Caco-2 (cell line): ENCODE results near the gene ATF6. TPM values are rescaled to one million over a fixed set of nuclear protein-coding genes. Genes with fewer than 3 reads are reported as not detected.

Experiments
- BruUV-seq: library from RNA; stranded (reverse); fragments of 400-500 nt; replicated peaks from 2 replicates; lab custom pipeline; 2021; lab: Mats Ljungman, UMichigan
- CTCF ChIA-PET: fragments of 300-600 bp; sonication (Branson Sonifier 250); formaldehyde crosslinking; loops from one replicate; lab custom pipeline; 2022; ENCODE audit warnings: antibody characterized with exemption; lab: Charles Lee
- POLR2A ChIA-PET: fragments of 300-600 bp; sonication (Branson Sonifier 250); formaldehyde crosslinking; loops from one replicate; lab custom pipeline; 2022; ENCODE audit warnings: antibody characterized with exemption; lab: Charles Lee
- DNase-seq, 2 experiments: peaks; one replicate each; pipeline versions ENCODE4 v3.0.0 to v3.0.0-alpha.2; 2020 to 2022
- H3K27me3 ChIP-seq: replicated peaks from 2 replicates; pipeline ENCODE4 v1.6.0; 2011; ENCODE audit warnings: low read length; ENCODE audit not compliant: control insufficient read depth, insufficient read depth
- H3K36me3 ChIP-seq: 2 replicates; pipeline ENCODE4 v1.5.1; 2011; ENCODE audit warnings: low read length; ENCODE audit not compliant: control insufficient read depth, insufficient read depth
- H3K4me1 ChIP-seq: fragments of 250-450 bp; sonication (Bioruptor Pico); 2 replicates; pipeline ENCODE4 v1.5.1; 2020; ENCODE audit warnings: mild to moderate bottlenecking
- H3K4me3 ChIP-seq: 2 replicates; pipeline ENCODE4 v1.5.1; 2011; ENCODE audit warnings: low read depth, mild to moderate bottlenecking, control low read depth, low read length
- H3K9me3 ChIP-seq: fragments of 250-450 bp; sonication (Bioruptor Pico); 2 replicates; pipeline ENCODE4 v1.5.1; 2020; ENCODE audit warnings: mild to moderate bottlenecking, moderate library complexity
- H3K27ac Mint-ChIP-seq: one replicate; pipeline ENCODE4 v1.8.0; 2022; ENCODE audit warnings: mixed read lengths; ENCODE audit not compliant: unreplicated experiment
- H3K27me3 Mint-ChIP-seq: one replicate; pipeline ENCODE4 v1.8.0; 2022; ENCODE audit warnings: mixed read lengths; ENCODE audit not compliant: insufficient read depth, unreplicated experiment
- H3K36me3 Mint-ChIP-seq: one replicate; pipeline ENCODE4 v1.8.0; 2022; ENCODE audit warnings: mild to moderate bottlenecking, mixed read lengths; ENCODE audit not compliant: insufficient read depth, unreplicated experiment
- H3K4me1 Mint-ChIP-seq: one replicate; pipeline ENCODE4 v1.8.0; 2022; ENCODE audit warnings: low read depth, mixed read lengths; ENCODE audit not compliant: unreplicated experiment
- H3K4me3 Mint-ChIP-seq: one replicate; pipeline ENCODE4 v1.8.0; 2022; ENCODE audit warnings: mild to moderate bottlenecking, moderate library complexity, mixed read lengths; ENCODE audit not compliant: unreplicated experiment
- H3K9me3 Mint-ChIP-seq: one replicate; pipeline ENCODE4 v1.8.0; 2022; ENCODE audit warnings: mixed read lengths; ENCODE audit not compliant: unreplicated experiment
- intact Hi-C: fragments of 100-400 bp; cut with micrococcal nuclease; formaldehyde crosslinking; loops from one replicate; pipeline ENCODE4 v1.10.0; 2022; ENCODE audit not compliant: unreplicated experiment
- total RNA-seq: library from RNA; stranded (reverse); gene quantifications from 2 replicates; pipeline ENCODE4 v1.2.3, GENCODE V29; 2022
- TF ChIP-seq, protein P1 (sequence below), 2 experiments: fragments of 200-600 bp in 1 of 2; IDR thresholded peaks; 1 replicate in 1 of 2; 2 replicates in 1 of 2; pipeline versions ENCODE4 v1.5.1 to v1.8.0; 2011 to 2022; ENCODE audit warnings: antibody characterized with exemption in 1 of 2, control low read depth in 1 of 2, inconsistent platforms in 1 of 2, low read depth in 1 of 2, low read length in 1 of 2, mild to moderate bottlenecking in 1 of 2, moderate library complexity in 1 of 2; ENCODE audit not compliant: insufficient read depth in 1 of 2, severe bottlenecking in 1 of 2, unreplicated experiment in 1 of 2

Gene ATF6
- total RNA-seq, 1 experiment from 2014 or later = 16.4 TPM

DNA sequence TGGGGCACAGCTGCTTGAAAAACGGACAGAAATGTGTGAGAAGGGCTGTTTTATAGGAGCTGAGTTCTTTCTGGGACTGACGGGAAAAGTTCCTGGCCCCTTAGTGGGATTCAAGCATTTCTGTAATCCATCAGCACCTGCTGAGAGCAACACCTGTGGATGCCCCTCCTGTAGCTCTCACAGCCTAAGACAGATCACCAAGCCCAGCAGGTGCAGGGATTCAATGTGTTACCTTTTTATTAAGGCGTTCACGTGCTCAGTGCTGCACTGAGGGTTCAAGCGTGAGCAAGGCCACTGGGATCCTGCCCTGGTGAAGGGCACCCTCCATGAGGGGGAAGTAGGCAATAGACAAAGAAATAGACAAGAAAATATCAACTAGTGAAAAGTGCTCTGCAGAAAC lies 242.7 kb downstream of the ATF6 start:
- Mint-ChIP-seq H3K4me3 (no peak overlapping the region), H3K36me3 (no peaks in the 10 kb centered on the region), H3K9me3 (no peaks in the 10 kb centered on the region), H3K4me1 (no peaks in the 10 kb centered on the region), H3K27ac (no peak overlapping the region), H3K27me3 (peaks cover 4% of the 10 kb centered on the region)
- DNase-seq = no peak
- Histone ChIP-seq H3K9me3 (no peaks in the 10 kb centered on the region), H3K36me3 (no peaks in the 10 kb centered on the region), H3K4me3 (no peak overlapping the region), H3K4me1 (no peaks in the 10 kb centered on the region), H3K27me3 (no peaks in the 10 kb centered on the region; the same call in none of the 2 replicates)
- ChIA-PET POLR2A (no interaction called here), CTCF (no interaction called here)
- no TSS peak for BruUV-seq
- TF ChIP-seq, protein P1, sequence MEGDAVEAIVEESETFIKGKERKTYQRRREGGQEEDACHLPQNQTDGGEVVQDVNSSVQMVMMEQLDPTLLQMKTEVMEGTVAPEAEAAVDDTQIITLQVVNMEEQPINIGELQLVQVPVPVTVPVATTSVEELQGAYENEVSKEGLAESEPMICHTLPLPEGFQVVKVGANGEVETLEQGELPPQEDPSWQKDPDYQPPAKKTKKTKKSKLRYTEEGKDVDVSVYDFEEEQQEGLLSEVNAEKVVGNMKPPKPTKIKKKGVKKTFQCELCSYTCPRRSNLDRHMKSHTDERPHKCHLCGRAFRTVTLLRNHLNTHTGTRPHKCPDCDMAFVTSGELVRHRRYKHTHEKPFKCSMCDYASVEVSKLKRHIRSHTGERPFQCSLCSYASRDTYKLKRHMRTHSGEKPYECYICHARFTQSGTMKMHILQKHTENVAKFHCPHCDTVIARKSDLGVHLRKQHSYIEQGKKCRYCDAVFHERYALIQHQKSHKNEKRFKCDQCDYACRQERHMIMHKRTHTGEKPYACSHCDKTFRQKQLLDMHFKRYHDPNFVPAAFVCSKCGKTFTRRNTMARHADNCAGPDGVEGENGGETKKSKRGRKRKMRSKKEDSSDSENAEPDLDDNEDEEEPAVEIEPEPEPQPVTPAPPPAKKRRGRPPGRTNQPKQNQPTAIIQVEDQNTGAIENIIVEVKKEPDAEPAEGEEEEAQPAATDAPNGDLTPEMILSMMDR (IDR thresholded peaks at IDR 0.05; ENCODE audit: insufficient read depth in 1 of 2, low read depth in 1 of 2, low read length in 1 of 2, severe bottlenecking in 1 of 2, unreplicated experiment in 1 of 2) = no peak
- intact Hi-C loops = no loop called here

DNA sequence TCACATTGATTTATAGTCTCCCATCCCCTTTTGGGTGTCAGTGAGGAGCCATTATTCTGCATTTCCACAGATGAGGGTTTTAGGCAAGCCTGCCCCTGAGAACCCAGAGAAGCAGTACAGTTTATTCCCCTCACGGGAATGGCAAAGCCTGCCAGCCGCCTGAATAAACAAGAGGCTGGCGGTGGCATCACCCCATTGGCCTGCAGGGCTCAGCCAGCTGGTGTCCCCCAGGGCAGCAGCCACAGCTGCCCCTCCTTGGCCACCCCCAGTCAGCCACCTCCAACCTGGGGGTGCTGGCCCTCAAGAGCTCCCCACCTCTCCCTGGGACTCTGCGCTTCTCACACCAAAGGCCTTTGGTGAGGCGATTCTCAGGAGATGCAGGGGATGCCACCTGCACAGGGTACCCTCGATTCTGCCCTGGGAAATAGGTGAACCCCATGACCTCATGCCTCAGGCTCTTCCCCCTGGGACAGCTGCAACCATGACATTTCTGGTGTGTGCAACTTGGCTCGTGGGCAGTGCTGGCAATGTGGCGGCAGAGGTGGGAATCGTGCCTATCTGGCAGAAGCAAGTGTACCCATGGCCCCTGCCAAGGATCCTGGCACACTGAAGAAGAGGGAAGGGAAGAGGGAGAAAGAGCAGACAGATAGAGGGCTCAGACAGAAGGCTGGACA lies 243.5 kb downstream of the ATF6 start:
- POLR2A ChIA-PET = no interaction called here
- TF ChIP-seq, protein P1 (IDR thresholded peaks at IDR 0.05; ENCODE audit: insufficient read depth in 1 of 2, low read depth in 1 of 2, low read length in 1 of 2, severe bottlenecking in 1 of 2, unreplicated experiment in 1 of 2) = no peak
- H3K36me3 ChIP-seq = no peaks in the 10 kb centered on the region
- Mint-ChIP-seq H3K4me1 (no peaks in the 10 kb centered on the region), H3K9me3 (no peaks in the 10 kb centered on the region), H3K4me3 (no peak overlapping the region), H3K27me3 (peaks cover 6% of the 10 kb centered on the region), H3K27ac (no peak overlapping the region), H3K36me3 (no peaks in the 10 kb centered on the region)
- no peaks in the 10 kb centered on the region for H3K9me3 ChIP-seq
- intact Hi-C loops = no loop called here
- BruUV-seq = no TSS peak
- H3K4me3 ChIP-seq = no peak overlapping the region
- H3K4me1 ChIP-seq = no peaks in the 10 kb centered on the region
- CTCF ChIA-PET = no interaction called here
- DNase-seq = no peak
- no peaks in the 10 kb centered on the region; the same call in none of the 2 replicates for H3K27me3 ChIP-seq

DNA sequence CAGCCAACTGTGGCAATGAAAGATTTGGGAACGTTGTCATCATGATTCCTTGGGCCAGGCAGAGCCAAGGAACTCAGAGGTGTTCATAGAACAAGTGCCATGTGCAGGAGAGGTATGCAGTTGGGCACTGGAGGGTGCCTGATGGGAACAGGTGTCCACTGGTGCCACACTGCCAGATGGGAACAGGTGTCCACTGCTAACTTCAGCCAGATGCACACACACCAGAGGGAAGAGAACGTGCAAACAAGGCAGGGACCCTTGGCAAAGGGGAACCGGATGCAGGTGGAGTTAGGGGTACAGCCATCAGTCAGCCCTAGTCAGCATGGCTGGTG lies 244.0 kb downstream of the ATF6 start:
- no peak overlapping the region for H3K27ac Mint-ChIP-seq
- no peaks in the 10 kb centered on the region; the same call in 1 of the 2 replicates for H3K27me3 ChIP-seq

More for the DNA sequence above, 244.0 kb downstream of the ATF6 start:
- ChIA-PET POLR2A (no interaction called here), CTCF (no interaction called here)
- Mint-ChIP-seq H3K27me3 (peaks cover 3% of the 10 kb centered on the region), H3K9me3 (no peaks in the 10 kb centered on the region), H3K36me3 (no peaks in the 10 kb centered on the region), H3K4me3 (no peak overlapping the region), H3K4me1 (no peaks in the 10 kb centered on the region)
- Histone ChIP-seq H3K4me1 (no peaks in the 10 kb centered on the region), H3K36me3 (no peaks in the 10 kb centered on the region), H3K4me3 (no peak overlapping the region), H3K9me3 (no peaks in the 10 kb centered on the region)
- TF ChIP-seq, protein P1 (IDR thresholded peaks at IDR 0.05; ENCODE audit: insufficient read depth in 1 of 2, low read depth in 1 of 2, low read length in 1 of 2, severe bottlenecking in 1 of 2, unreplicated experiment in 1 of 2) = no peak
- no peak for DNase-seq
- no TSS peak for BruUV-seq
- intact Hi-C loops = no loop called here
